K562 (cell line): ENCODE results near the gene SLC25A10. TPM values are rescaled to one million over a fixed set of nuclear protein-coding genes. Genes with fewer than 3 reads are reported as not detected.

Experiments used
- BRF1 ChIP-seq: IDR thresholded peaks from 3 replicates; pipeline ENCODE4 v1.6.1; 2011; ENCODE audit warnings: borderline replicate concordance, mild to moderate bottlenecking; ENCODE audit not compliant: insufficient read length; ENCODE audit errors: extremely low read depth
- CBFA2T2 ChIP-seq: fragments of 450-650 bp; conservative IDR thresholded peaks from 2 replicates; pipeline ENCODE4 v1.6.1; 2017; ENCODE audit warnings: mild to moderate bottlenecking
- CHD1 ChIP-seq: fragments of 200-600 bp; sonication (generic); IDR thresholded peaks from one replicate; pipeline ENCODE4 v1.6.1; 2012; ENCODE audit warnings: mild to moderate bottlenecking, moderate library complexity, low read length, inconsistent platforms
- EP300 ChIP-seq: IDR thresholded peaks from 2 replicates; pipeline ENCODE4 v1.6.1; 2012; ENCODE audit warnings: low read length, improper control_type of control experiment
- FIP1L1 ChIP-seq: fragments of 200-400 bp; formaldehyde crosslinking; IDR thresholded peaks from 2 replicates; pipeline ENCODE4 v1.6.1; 2018; ENCODE audit warnings: mild to moderate bottlenecking, low read depth, low read length; ENCODE audit not compliant: poor library complexity, severe bottlenecking
- GMEB1 ChIP-seq: fragments of 250-450 bp; sonication (Bioruptor Pico); IDR thresholded peaks from 2 replicates; pipeline ENCODE4 v1.4.0; 2020; ENCODE audit warnings: mild to moderate bottlenecking
- HDAC6 ChIP-seq: IDR thresholded peaks from 2 replicates; pipeline ENCODE4 v1.6.1; 2012; ENCODE audit warnings: low read depth, mild to moderate bottlenecking, control low read depth, inconsistent platforms, low read length, moderate library complexity
- HNRNPLL ChIP-seq: fragments of 200-400 bp; formaldehyde crosslinking; IDR thresholded peaks from 2 replicates; pipeline ENCODE4 v1.6.1; 2017; ENCODE audit warnings: low read length, low read depth, mild to moderate bottlenecking; ENCODE audit not compliant: poor library complexity, severe bottlenecking
- IRF1 ChIP-seq: sonication (generic); formaldehyde crosslinking; IDR thresholded peaks from 2 replicates; pipeline ENCODE4 v1.8.0; 2022; ENCODE audit warnings: missing genetic modification reagents, mild to moderate bottlenecking, borderline replicate concordance
- MCM3 ChIP-seq: fragments of 450-650 bp; IDR thresholded peaks from 2 replicates; pipeline ENCODE4 v1.6.1; 2016
- NCOA6 ChIP-seq: fragments of 450-650 bp; IDR thresholded peaks from 2 replicates; pipeline ENCODE4 v1.6.1; 2017; ENCODE audit warnings: mild to moderate bottlenecking
- NFIC ChIP-seq: fragments of 450-650 bp; IDR thresholded peaks from 2 replicates; pipeline ENCODE4 v1.6.1; 2017; ENCODE audit warnings: mild to moderate bottlenecking, inconsistent platforms
- POLR2H ChIP-seq: IDR thresholded peaks from 2 replicates; pipeline ENCODE4 v1.6.1; 2016; ENCODE audit warnings: missing genetic modification characterization, low read depth, mild to moderate bottlenecking, control low read depth, missing compliant biosample characterization, moderate library complexity
- POLR3G ChIP-seq: IDR thresholded peaks from 2 replicates; pipeline ENCODE4 v1.6.1; 2011; ENCODE audit not compliant: insufficient read length, insufficient replicate concordance; ENCODE audit errors: extremely low read depth
- SIRT6 ChIP-seq: IDR thresholded peaks from one replicate; pipeline ENCODE4 v1.6.1; 2012; ENCODE audit warnings: low read depth, mild to moderate bottlenecking, control low read depth, inconsistent platforms, low read length, moderate library complexity
- SLC30A9 ChIP-seq: fragments of 250-450 bp; sonication (Bioruptor Pico); IDR thresholded peaks from 2 replicates; pipeline ENCODE4 v1.8.0; 2022; ENCODE audit warnings: mild to moderate bottlenecking, moderate library complexity
- SMAD4 ChIP-seq: fragments of 250-450 bp; sonication (Bioruptor Pico); conservative IDR thresholded peaks from 2 replicates; pipeline ENCODE4 v1.8.0; 2021; ENCODE audit warnings: inconsistent platforms, mild to moderate bottlenecking, moderate library complexity
- SMARCA4 ChIP-seq: fragments of 450-650 bp; IDR thresholded peaks from 2 replicates; pipeline ENCODE4 v1.6.1; 2016
- TCF3 ChIP-seq: sonication (generic); formaldehyde crosslinking; IDR thresholded peaks from 2 replicates; pipeline ENCODE4 v1.4.0; 2020; ENCODE audit warnings: mild to moderate bottlenecking, missing genetic modification reagents
- THAP12 ChIP-seq: fragments of 250-450 bp; sonication (Bioruptor Pico); IDR thresholded peaks from 2 replicates; pipeline ENCODE4 v1.9.0; 2021; ENCODE audit warnings: mild to moderate bottlenecking, inconsistent platforms
- ZBTB2 ChIP-seq: fragments of 450-650 bp; IDR thresholded peaks from 2 replicates; pipeline ENCODE4 v1.6.1; 2016; ENCODE audit warnings: antibody characterized with exemption
- ZNF143 ChIP-seq: sonication (generic); formaldehyde crosslinking; IDR thresholded peaks from 2 replicates; pipeline ENCODE4 v1.9.0; 2022; ENCODE audit warnings: mild to moderate bottlenecking, missing genetic modification reagents
- ZNF212 ChIP-seq: fragments of 450-650 bp; formaldehyde crosslinking; IDR thresholded peaks from 2 replicates; pipeline ENCODE4 v1.4.0; 2020; ENCODE audit warnings: mild to moderate bottlenecking
- ZNF23 ChIP-seq: fragments of 250-450 bp; sonication (Bioruptor Pico); IDR thresholded peaks from 2 replicates; pipeline ENCODE4 v1.4.0; 2020; ENCODE audit warnings: mild to moderate bottlenecking
- ZNF316 ChIP-seq: fragments of 450-650 bp; IDR thresholded peaks from 2 replicates; pipeline ENCODE4 v1.6.1; 2016
- polyA plus RNA-seq, 8 experiments: library from polyadenylated mRNA; depleted of rRNA in 4 of 8; stranded (reverse) in 5 of 8; unstranded in 3 of 8; fragments of >200 nt; fragmentation: Nextera tagmentation in 2 of 8; fragmentation: Illumina TruSeq in 1 of 8; extraction: Ambion mirVana in 2 of 8; extraction: Trizol in 1 of 8; gene quantifications; 2 replicates each; pipeline versions ENCODE4 v1.2.1 to v1.2.3, GENCODE V29; 2011 to 2014; ENCODE audit warnings: inconsistent platforms in 1 of 8, missing spikeins in 1 of 8
- total RNA-seq, 7 experiments: library from RNA; depleted of rRNA in 6 of 7; stranded (reverse); fragments of >200 nt in 6 of 7; fragmentation: Illumina TruSeq in 2 of 7; extraction: Trizol in 2 of 7; gene quantifications; 2 replicates each; pipeline versions ENCODE4 v1.2.1 to v1.2.3, GENCODE V29; 2011 to 2021; ENCODE audit warnings: low replicate concordance in 1 of 7

The SLC25A10 gene
- total and polyA plus RNA-seq, 9 of the 15 experiments (the other 6 are each of a cell fraction or from before 2014, with no cell fraction given) = 0.10 to 85.6 (median 34.3) TPM

GRCh38 chr17:81740395-81740961, 28.4 kb downstream of the SLC25A10 start (continued):
- TF ChIP-seq ZNF23 (CRISPR knock-in tag) = no peak
- no peak for TF ChIP-seq FIP1L1
- no peak for TF ChIP-seq IRF1 (CRISPR knock-in tag)
- no peak for TF ChIP-seq HNRNPLL
- TF ChIP-seq ZNF143 (CRISPR knock-in tag) = no peak
- no peak for TF ChIP-seq POLR3G
- TF ChIP-seq CBFA2T2 = peak; percentile 66
- peak; percentile 72 for TF ChIP-seq TCF3
- no peak for TF ChIP-seq POLR2H
- TF ChIP-seq SLC30A9 (CRISPR knock-in tag) = no peak
- TF ChIP-seq ZNF212 (CRISPR knock-in tag) = no peak
- TF ChIP-seq SIRT6 = no peak
- TF ChIP-seq ZNF316 = 0 out of 2 replicates have a peak, but pooled peaks have one; percentile 45
- peak; percentile 22 for TF ChIP-seq NFIC
- no peak for TF ChIP-seq MCM3
- TF ChIP-seq BRF1 = no peak
- TF ChIP-seq EP300 = peak; percentile 29; the same call in 1 of the 2 replicates
- TF ChIP-seq SMAD4 (CRISPR knock-in tag) = no peak; the same call in 1 of the 2 replicates
- TF ChIP-seq ZBTB2 = 0 out of 2 replicates have a peak, but pooled peaks have one; percentile 17
- no peak for TF ChIP-seq THAP12
- no peak for TF ChIP-seq HDAC6
- no peak for TF ChIP-seq GMEB1 (CRISPR knock-in tag)
- no peak for TF ChIP-seq CHD1
- TF ChIP-seq NCOA6 = no peak
- peak; percentile 72 for TF ChIP-seq SMARCA4
